Activated CD8-positive, alpha-beta T cell treated with anti-CD3 and anti-CD28 coated beads for 36 hours (primary cell): ENCODE measurements around the gene RNF220. TPM values are rescaled to one million over a fixed set of nuclear protein-coding genes. Genes with fewer than 3 reads are reported as not detected.
"Not testable (repeated sequence)": the region's sequence is repeated elsewhere in the genome, so short reads cannot be mapped to it uniquely, and the experiment has no call there.

Experiments used
- ATAC-seq: fragments of 200-7000 bp; cut with Tn5 transposase; one replicate; pipeline ENCODE4 v1.10.0; 2021; ENCODE audit warnings: mild to moderate bottlenecking, moderate library complexity
- CTCF ChIA-PET: fragments of 350-600 bp; sonication (Branson Sonifier 250); formaldehyde crosslinking; loops from one replicate; lab custom pipeline; 2021; ENCODE audit warnings: antibody characterized with exemption; lab: Charles Lee
- POLR2A ChIA-PET: fragments of 350-600 bp; sonication (Branson Sonifier 250); formaldehyde crosslinking; loops from one replicate; lab custom pipeline; 2021; ENCODE audit warnings: antibody characterized with exemption; lab: Charles Lee
- DNase-seq: peaks from one replicate; pipeline ENCODE4 v3.0.0-alpha.2; 2020
- H3K27ac Mint-ChIP-seq: one replicate; pipeline ENCODE4 v1.8.0; 2021; ENCODE audit warnings: mild to moderate bottlenecking, mixed read lengths
- H3K27me3 Mint-ChIP-seq: one replicate; pipeline ENCODE4 v1.8.0; 2021; ENCODE audit warnings: mixed read lengths
- H3K36me3 Mint-ChIP-seq: one replicate; pipeline ENCODE4 v1.8.0; 2021; ENCODE audit warnings: low read depth, mixed read lengths
- H3K4me1 Mint-ChIP-seq: one replicate; pipeline ENCODE4 v1.8.0; 2021; ENCODE audit warnings: low read depth, mixed read lengths
- H3K4me3 Mint-ChIP-seq: one replicate; pipeline ENCODE4 v1.8.0; 2021; ENCODE audit warnings: mild to moderate bottlenecking, moderate library complexity, mixed read lengths
- H3K9me3 Mint-ChIP-seq: one replicate; pipeline ENCODE4 v1.8.0; 2021; ENCODE audit warnings: mixed read lengths
- intact Hi-C: fragments of 100-400 bp; cut with micrococcal nuclease; formaldehyde crosslinking; loops from one replicate; pipeline ENCODE4 v1.10.0; 2022
- total RNA-seq, 2 experiments: library from RNA; stranded (reverse); gene quantifications; one replicate each; pipeline ENCODE4 v1.2.3, GENCODE V29; 2021
- TF ChIP-seq, protein P1 (sequence below): fragments of 200-600 bp; IDR thresholded peaks from one replicate; pipeline ENCODE4 v1.8.0; 2022; ENCODE audit warnings: antibody characterized with exemption, mild to moderate bottlenecking

Gene RNF220
- total RNA-seq, 2 experiments from 2014 or later = 71.9 to 79.1 TPM

GRCh38 chr1:44559913-44560312 lies 154.9 kb downstream of the RNF220 start:
- TF ChIP-seq, protein P1, sequence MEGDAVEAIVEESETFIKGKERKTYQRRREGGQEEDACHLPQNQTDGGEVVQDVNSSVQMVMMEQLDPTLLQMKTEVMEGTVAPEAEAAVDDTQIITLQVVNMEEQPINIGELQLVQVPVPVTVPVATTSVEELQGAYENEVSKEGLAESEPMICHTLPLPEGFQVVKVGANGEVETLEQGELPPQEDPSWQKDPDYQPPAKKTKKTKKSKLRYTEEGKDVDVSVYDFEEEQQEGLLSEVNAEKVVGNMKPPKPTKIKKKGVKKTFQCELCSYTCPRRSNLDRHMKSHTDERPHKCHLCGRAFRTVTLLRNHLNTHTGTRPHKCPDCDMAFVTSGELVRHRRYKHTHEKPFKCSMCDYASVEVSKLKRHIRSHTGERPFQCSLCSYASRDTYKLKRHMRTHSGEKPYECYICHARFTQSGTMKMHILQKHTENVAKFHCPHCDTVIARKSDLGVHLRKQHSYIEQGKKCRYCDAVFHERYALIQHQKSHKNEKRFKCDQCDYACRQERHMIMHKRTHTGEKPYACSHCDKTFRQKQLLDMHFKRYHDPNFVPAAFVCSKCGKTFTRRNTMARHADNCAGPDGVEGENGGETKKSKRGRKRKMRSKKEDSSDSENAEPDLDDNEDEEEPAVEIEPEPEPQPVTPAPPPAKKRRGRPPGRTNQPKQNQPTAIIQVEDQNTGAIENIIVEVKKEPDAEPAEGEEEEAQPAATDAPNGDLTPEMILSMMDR = no peak
- no peaks in the 10 kb centered on the region for H3K9me3 Mint-ChIP-seq
- POLR2A ChIA-PET = no interaction called here
- intact Hi-C loops = no loop called here
- CTCF ChIA-PET = interaction anchor here (1.1 to 4.2 kb wide), 2 partner anchors 13 to 322 kb away, joined by 3 to 31 read pairs; no protein-coding TSS in a partner anchor
- no peak overlapping the region for H3K27ac Mint-ChIP-seq
- no peak for ATAC-seq
- DNase-seq = no peak
- no peaks in the 10 kb centered on the region for H3K36me3 Mint-ChIP-seq
- no peak overlapping the region for H3K4me3 Mint-ChIP-seq
- peaks cover 4% of the 10 kb centered on the region for H3K27me3 Mint-ChIP-seq
- peaks cover 3% of the 10 kb centered on the region for H3K4me1 Mint-ChIP-seq

- H3K4me1 Mint-ChIP-seq, ATAC-seq, POLR2A ChIA-PET, H3K36me3 Mint-ChIP-seq, H3K27me3 Mint-ChIP-seq, H3K4me3 Mint-ChIP-seq, H3K9me3 Mint-ChIP-seq, intact Hi-C loops, H3K27ac Mint-ChIP-seq: not testable (repeated sequence)
- CTCF ChIA-PET = interaction anchor here (2.2 to 4.2 kb wide), 2 partner anchors 12 to 92 kb away, joined by 5 to 31 read pairs; no protein-coding TSS in a partner anchor
- DNase-seq = peak; percentile 22
These were observed 155.6 kb downstream of the RNF220 start for GRCh38 chr1:44560696-44561095.

GRCh38 chr1:44565259-44565750 lies 160.2 kb downstream of the RNF220 start:
- Mint-ChIP-seq H3K4me3 (no peak overlapping the region), H3K27me3 (no peaks in the 10 kb centered on the region), H3K36me3 (no peaks in the 10 kb centered on the region), H3K4me1 (peaks cover 3% of the 10 kb centered on the region), H3K27ac (no peak overlapping the region), H3K9me3 (no peaks in the 10 kb centered on the region)
- TF ChIP-seq, protein P1 = no peak
- DNase-seq = no peak
- POLR2A ChIA-PET = no interaction called here
- no peak for ATAC-seq
- CTCF ChIA-PET = no interaction called here
- intact Hi-C loops = no loop called here

DNA sequence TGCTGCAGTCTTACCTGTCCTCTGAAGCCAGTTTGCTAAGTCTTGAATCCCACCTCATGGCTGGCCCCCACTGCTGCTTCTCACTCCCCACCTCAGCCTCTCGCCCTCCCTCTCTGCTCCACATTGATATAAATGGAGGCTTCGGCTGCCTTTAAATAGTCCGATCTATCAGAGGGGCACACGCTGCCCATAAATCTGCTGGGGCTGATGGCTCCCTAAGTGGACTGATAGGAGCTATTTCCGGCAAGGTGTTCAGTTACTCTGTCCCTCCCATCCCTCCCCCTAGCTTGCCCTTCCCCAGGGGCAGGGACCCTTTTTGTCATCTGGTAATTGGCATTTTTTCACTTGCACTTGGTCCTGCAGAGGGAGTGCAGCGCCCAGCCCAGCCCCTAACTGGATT lies 160.8 kb downstream of the RNF220 start:
- ChIA-PET CTCF (interaction anchor here (1.2 kb wide), 1 partner anchor 86 kb away, joined by 8 read pairs; no protein-coding TSS in a partner anchor), POLR2A (interaction anchor here (0.6 kb wide), 1 partner anchor 675 kb away, joined by 3 read pairs; no protein-coding TSS in a partner anchor)
- no peak overlapping the region for H3K27ac Mint-ChIP-seq

DNA sequence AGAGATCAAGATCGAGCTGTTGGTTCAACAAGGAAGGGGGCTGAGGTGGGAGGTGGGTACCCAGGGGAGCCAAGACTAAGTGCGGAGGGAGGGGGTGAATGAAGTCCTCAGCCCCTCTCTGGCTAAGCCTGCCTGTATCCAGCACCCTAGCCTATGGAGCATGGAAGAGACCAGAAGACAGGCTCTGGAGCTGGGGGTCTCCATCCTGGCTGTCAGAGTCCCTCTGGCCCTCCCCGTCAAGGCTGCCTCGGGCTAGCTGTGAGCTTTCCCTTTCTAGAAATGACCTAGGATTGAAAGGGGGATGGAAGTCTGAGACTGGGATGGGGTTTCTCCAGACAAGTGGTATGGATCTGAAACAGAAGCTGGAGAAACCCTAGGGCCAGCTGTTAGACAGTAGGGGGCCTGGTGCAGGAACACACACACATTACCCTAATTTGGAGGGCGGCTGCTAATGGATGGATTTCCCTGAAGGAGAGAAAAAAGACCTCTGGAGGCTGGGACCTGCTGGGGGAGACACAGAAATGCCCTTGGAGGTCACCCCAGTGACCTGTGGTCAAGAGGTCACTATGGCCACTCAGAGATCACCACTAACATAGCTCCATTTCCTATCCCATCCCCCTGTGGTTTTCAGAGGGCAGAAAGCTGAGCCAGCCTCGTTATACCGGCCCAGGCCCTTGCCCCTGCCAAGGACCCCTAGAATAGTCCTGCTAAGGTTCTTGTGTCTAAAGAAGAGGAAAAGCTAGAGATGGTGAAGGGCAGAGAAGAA lies 161.4 kb downstream of the RNF220 start:
- CTCF ChIA-PET = interaction anchor here (1.2 kb wide), 1 partner anchor 86 kb away, joined by 8 read pairs; no protein-coding TSS in a partner anchor
- H3K27ac Mint-ChIP-seq = no peak overlapping the region

More for the DNA sequence above, 160.8 kb downstream of the RNF220 start:
- Mint-ChIP-seq H3K27me3 (no peaks in the 10 kb centered on the region), H3K36me3 (no peaks in the 10 kb centered on the region), H3K4me1 (peaks cover under 1% of the 10 kb centered on the region), H3K4me3 (no peak overlapping the region), H3K9me3 (no peaks in the 10 kb centered on the region)
- TF ChIP-seq, protein P1 = no peak
- ATAC-seq (no peak), DNase-seq (no peak)
- intact Hi-C loops = no loop called here

More for the DNA sequence above, 161.4 kb downstream of the RNF220 start:
- Mint-ChIP-seq H3K27me3 (no peaks in the 10 kb centered on the region), H3K4me3 (no peak overlapping the region), H3K9me3 (no peaks in the 10 kb centered on the region), H3K36me3 (no peaks in the 10 kb centered on the region), H3K4me1 (no peaks in the 10 kb centered on the region)
- DNase-seq (no peak), ATAC-seq (no peak)
- intact Hi-C loops = no loop called here
- POLR2A ChIA-PET = interaction anchor here (0.6 kb wide), 2 partner anchors 12 to 676 kb away, joined by 3 read pairs; no protein-coding TSS in a partner anchor
- TF ChIP-seq, protein P1 = no peak
